SK-N-SH treated with all-trans-retinoic acid at 6 μM for 48 hours (cell line): ENCODE measurements around the gene GFRA1.

Experiments used
- ATAC-seq: fragments of 200-7000 bp; cut with Tn5 transposase; 3 replicates; pipeline ENCODE4 v1.9.1; 2020; ENCODE audit warnings: mild to moderate bottlenecking, moderate library complexity
- ARNTL ChIP-seq: fragments of 450-650 bp; formaldehyde crosslinking; IDR thresholded peaks from 2 replicates; pipeline ENCODE4 v1.5.0; 2020; ENCODE audit warnings: low read depth, mild to moderate bottlenecking, moderate library complexity, borderline replicate concordance
- BACH2 ChIP-seq: fragments of 250-450 bp; sonication (Bioruptor Pico); IDR thresholded peaks from 2 replicates; pipeline ENCODE4 v1.9.0; 2021; ENCODE audit warnings: mild to moderate bottlenecking, borderline replicate concordance
- CSDC2 ChIP-seq: fragments of 250-450 bp; sonication (Bioruptor Pico); IDR thresholded peaks from 2 replicates; pipeline ENCODE4 v1.5.0; 2020; ENCODE audit warnings: mild to moderate bottlenecking, moderate library complexity
- GLIS3 ChIP-seq: fragments of 250-450 bp; sonication (Bioruptor Pico); IDR thresholded peaks from 2 replicates; pipeline ENCODE4 v1.5.0; 2020; ENCODE audit warnings: mild to moderate bottlenecking, moderate library complexity
- OSR1 ChIP-seq: fragments of 250-450 bp; sonication (Bioruptor Pico); IDR thresholded peaks from 2 replicates; pipeline ENCODE4 v1.8.0; 2022; ENCODE audit warnings: moderate library complexity, mild to moderate bottlenecking, inconsistent platforms
- POU6F1 ChIP-seq: fragments of 250-450 bp; sonication (Bioruptor Pico); IDR thresholded peaks from 2 replicates; pipeline ENCODE4 v1.8.0; 2021; ENCODE audit warnings: low read depth, mild to moderate bottlenecking, moderate library complexity, borderline replicate concordance
- PPARA ChIP-seq: fragments of 250-450 bp; sonication (Bioruptor Pico); IDR thresholded peaks from 2 replicates; pipeline ENCODE4 v1.5.0; 2020; ENCODE audit warnings: mild to moderate bottlenecking, borderline replicate concordance
- TCF4 ChIP-seq: fragments of 250-450 bp; sonication (Bioruptor Pico); IDR thresholded peaks from 2 replicates; pipeline ENCODE4 v1.8.0; 2021; ENCODE audit warnings: mild to moderate bottlenecking, moderate library complexity, borderline replicate concordance
- ZC3H10 ChIP-seq: fragments of 250-450 bp; sonication (Bioruptor Pico); IDR thresholded peaks from 2 replicates; pipeline ENCODE4 v1.5.1; 2021; ENCODE audit warnings: mild to moderate bottlenecking, moderate library complexity
- ZFP3 ChIP-seq: fragments of 250-450 bp; sonication (Bioruptor Pico); IDR thresholded peaks from 2 replicates; pipeline ENCODE4 v1.5.0; 2020; ENCODE audit warnings: mild to moderate bottlenecking, moderate library complexity
- ZFP30 ChIP-seq: fragments of 450-650 bp; formaldehyde crosslinking; IDR thresholded peaks from 2 replicates; pipeline ENCODE4 v1.5.0; 2022; ENCODE audit warnings: mild to moderate bottlenecking, moderate library complexity
- ZNF565 ChIP-seq: fragments of 450-650 bp; formaldehyde crosslinking; conservative IDR thresholded peaks from 2 replicates; pipeline ENCODE4 v1.5.0; 2020; ENCODE audit warnings: low read depth, mild to moderate bottlenecking, moderate library complexity
- ZNF70 ChIP-seq: fragments of 450-650 bp; formaldehyde crosslinking; IDR thresholded peaks from 2 replicates; pipeline ENCODE4 v1.5.0; 2020; ENCODE audit warnings: mild to moderate bottlenecking, moderate library complexity
- ZNF8 ChIP-seq: fragments of 450-650 bp; formaldehyde crosslinking; IDR thresholded peaks from 2 replicates; pipeline ENCODE4 v1.5.0; 2020; ENCODE audit warnings: mild to moderate bottlenecking, moderate library complexity
- TF ChIP-seq, protein P1 (sequence below): fragments of 250-450 bp; sonication (Bioruptor Pico); IDR thresholded peaks from 2 replicates; pipeline ENCODE4 v1.8.0; 2020; ENCODE audit warnings: mild to moderate bottlenecking, moderate library complexity, borderline replicate concordance
- TF ChIP-seq, protein P2 (sequence below): fragments of 250-450 bp; sonication (Bioruptor Pico); IDR thresholded peaks from 2 replicates; pipeline ENCODE4 v1.5.1; 2021; ENCODE audit warnings: mild to moderate bottlenecking, moderate library complexity
- TF ChIP-seq, protein P3 (sequence below): fragments of 250-450 bp; sonication (Bioruptor Pico); IDR thresholded peaks from 2 replicates; pipeline ENCODE4 v1.5.0; 2020; ENCODE audit warnings: mild to moderate bottlenecking, moderate library complexity

The GFRA1 gene

DNA sequence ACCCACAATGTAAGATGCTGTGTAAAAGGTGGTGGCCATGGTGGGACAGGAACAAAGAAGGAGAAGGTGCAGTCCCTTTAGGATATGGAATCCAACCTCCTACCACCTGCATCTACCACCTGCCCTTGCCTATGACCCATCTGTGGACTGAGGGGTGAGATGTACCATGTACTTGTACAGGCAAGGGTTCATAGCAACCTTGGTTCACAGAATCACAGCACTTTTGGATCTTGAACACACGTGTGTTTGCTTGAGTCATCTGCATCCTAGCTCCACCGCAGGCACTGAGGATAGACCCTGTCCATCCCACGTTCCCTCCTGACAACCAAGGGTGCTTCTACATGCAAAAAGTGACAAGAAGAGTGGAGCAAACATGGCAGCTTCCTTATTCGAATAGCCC, 162.3 kb downstream of the GFRA1 start (continued):
- TF ChIP-seq, protein P1, sequence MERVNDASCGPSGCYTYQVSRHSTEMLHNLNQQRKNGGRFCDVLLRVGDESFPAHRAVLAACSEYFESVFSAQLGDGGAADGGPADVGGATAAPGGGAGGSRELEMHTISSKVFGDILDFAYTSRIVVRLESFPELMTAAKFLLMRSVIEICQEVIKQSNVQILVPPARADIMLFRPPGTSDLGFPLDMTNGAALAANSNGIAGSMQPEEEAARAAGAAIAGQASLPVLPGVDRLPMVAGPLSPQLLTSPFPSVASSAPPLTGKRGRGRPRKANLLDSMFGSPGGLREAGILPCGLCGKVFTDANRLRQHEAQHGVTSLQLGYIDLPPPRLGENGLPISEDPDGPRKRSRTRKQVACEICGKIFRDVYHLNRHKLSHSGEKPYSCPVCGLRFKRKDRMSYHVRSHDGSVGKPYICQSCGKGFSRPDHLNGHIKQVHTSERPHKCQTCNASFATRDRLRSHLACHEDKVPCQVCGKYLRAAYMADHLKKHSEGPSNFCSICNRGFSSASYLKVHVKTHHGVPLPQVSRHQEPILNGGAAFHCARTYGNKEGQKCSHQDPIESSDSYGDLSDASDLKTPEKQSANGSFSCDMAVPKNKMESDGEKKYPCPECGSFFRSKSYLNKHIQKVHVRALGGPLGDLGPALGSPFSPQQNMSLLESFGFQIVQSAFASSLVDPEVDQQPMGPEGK (CRISPR knock-in tag) = no peak
- no peak for TF ChIP-seq GLIS3 (CRISPR knock-in tag)
- TF ChIP-seq, protein P2, sequence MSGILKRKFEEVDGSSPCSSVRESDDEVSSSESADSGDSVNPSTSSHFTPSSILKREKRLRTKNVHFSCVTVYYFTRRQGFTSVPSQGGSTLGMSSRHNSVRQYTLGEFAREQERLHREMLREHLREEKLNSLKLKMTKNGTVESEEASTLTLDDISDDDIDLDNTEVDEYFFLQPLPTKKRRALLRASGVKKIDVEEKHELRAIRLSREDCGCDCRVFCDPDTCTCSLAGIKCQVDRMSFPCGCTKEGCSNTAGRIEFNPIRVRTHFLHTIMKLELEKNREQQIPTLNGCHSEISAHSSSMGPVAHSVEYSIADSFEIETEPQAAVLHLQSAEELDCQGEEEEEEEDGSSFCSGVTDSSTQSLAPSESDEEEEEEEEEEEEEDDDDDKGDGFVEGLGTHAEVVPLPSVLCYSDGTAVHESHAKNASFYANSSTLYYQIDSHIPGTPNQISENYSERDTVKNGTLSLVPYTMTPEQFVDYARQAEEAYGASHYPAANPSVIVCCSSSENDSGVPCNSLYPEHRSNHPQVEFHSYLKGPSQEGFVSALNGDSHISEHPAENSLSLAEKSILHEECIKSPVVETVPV (CRISPR knock-in tag) = no peak
- no peak for TF ChIP-seq CSDC2 (CRISPR knock-in tag)

DNA sequence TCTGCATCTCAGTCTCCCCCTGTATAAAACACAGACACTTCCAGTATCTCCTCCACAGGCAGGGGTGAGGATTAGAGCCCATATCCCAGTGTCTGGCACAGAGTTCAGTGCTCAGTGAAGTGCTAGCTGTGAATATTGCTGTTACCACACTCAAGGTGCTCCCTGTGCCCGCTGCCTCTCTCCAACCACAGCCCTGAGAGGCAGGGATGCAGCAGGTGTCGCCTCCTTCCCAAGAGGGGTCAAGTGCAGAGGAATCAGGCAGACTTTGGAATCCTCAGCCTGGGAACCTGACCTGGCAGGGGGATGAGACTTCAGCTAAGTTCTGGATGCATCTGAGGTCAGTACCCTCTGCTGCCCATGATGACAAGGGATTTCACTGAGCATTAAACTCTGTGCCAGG, 163.1 kb downstream of the GFRA1 start:
- TF ChIP-seq POU6F1 (no peak), BACH2 (no peak), ZNF70 (CRISPR knock-in tag) (no peak), OSR1 (CRISPR knock-in tag) (no peak), ARNTL (no peak), ZC3H10 (no peak), ZFP30 (CRISPR knock-in tag) (no peak), TCF4 (CRISPR knock-in tag) (no peak), ZNF565 (CRISPR knock-in tag) (no peak), PPARA (CRISPR knock-in tag) (no peak), CSDC2 (CRISPR knock-in tag) (no peak)
- TF ChIP-seq, protein P3, sequence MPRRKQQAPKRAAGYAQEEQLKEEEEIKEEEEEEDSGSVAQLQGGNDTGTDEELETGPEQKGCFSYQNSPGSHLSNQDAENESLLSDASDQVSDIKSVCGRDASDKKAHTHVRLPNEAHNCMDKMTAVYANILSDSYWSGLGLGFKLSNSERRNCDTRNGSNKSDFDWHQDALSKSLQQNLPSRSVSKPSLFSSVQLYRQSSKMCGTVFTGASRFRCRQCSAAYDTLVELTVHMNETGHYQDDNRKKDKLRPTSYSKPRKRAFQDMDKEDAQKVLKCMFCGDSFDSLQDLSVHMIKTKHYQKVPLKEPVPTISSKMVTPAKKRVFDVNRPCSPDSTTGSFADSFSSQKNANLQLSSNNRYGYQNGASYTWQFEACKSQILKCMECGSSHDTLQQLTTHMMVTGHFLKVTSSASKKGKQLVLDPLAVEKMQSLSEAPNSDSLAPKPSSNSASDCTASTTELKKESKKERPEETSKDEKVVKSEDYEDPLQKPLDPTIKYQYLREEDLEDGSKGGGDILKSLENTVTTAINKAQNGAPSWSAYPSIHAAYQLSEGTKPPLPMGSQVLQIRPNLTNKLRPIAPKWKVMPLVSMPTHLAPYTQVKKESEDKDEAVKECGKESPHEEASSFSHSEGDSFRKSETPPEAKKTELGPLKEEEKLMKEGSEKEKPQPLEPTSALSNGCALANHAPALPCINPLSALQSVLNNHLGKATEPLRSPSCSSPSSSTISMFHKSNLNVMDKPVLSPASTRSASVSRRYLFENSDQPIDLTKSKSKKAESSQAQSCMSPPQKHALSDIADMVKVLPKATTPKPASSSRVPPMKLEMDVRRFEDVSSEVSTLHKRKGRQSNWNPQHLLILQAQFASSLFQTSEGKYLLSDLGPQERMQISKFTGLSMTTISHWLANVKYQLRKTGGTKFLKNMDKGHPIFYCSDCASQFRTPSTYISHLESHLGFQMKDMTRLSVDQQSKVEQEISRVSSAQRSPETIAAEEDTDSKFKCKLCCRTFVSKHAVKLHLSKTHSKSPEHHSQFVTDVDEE (CRISPR knock-in tag) = no peak
- TF ChIP-seq, protein P2 (CRISPR knock-in tag) = no peak
- no peak for ATAC-seq

GRCh38 chr10:116109481-116109880, 163.5 kb downstream of the GFRA1 start:
- no peak for ATAC-seq
- no peak for TF ChIP-seq ZNF8 (CRISPR knock-in tag)
- TF ChIP-seq ZFP30 (CRISPR knock-in tag) = no peak
- no peak for TF ChIP-seq POU6F1
- TF ChIP-seq, protein P2 (CRISPR knock-in tag) = no peak
- TF ChIP-seq ZFP3 (CRISPR knock-in tag) = no peak
